Activated naive CD8-positive, alpha-beta T cell (primary cell): ENCODE data around the gene NELFCD.
"Not testable (repeated sequence)": the region's sequence is repeated elsewhere in the genome, so short reads cannot be mapped to it uniquely, and the experiment has no call there.

Experiments used
- H3K27ac Mint-ChIP-seq: one replicate; pipeline ENCODE4 v1.8.0; 2021; ENCODE audit warnings: mixed read lengths
- H3K27me3 Mint-ChIP-seq: one replicate; pipeline ENCODE4 v1.8.0; 2021; ENCODE audit warnings: mixed read lengths
- H3K36me3 Mint-ChIP-seq: one replicate; pipeline ENCODE4 v1.8.0; 2021; ENCODE audit warnings: mixed read lengths
- H3K4me1 Mint-ChIP-seq: one replicate; pipeline ENCODE4 v1.8.0; 2021; ENCODE audit warnings: low read depth, mixed read lengths
- H3K4me3 Mint-ChIP-seq: one replicate; pipeline ENCODE4 v1.8.0; 2021; ENCODE audit warnings: mild to moderate bottlenecking, mixed read lengths
- H3K9me3 Mint-ChIP-seq: one replicate; pipeline ENCODE4 v1.8.0; 2021; ENCODE audit warnings: low read depth, mixed read lengths

Gene NELFCD

DNA sequence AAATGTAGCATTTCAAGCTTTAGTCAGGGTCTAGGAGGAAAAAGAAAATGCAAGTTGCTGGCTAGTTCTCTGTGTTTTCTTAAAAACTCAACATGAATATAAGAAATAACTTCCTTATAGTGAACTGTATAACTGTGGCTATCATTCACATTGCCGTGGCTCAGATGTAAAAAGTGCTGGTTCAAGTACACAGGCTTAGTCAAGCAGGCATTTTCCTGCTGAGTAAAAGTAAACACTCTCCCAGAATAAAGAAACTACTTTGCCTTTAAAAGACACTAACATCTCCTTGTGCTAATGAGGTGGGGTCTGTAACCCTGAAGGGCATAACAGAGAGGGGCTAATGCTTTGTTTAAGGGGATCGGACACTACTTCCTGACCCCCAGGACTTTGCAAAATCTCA, 47.8 kb downstream of the NELFCD start:
- H3K4me3 Mint-ChIP-seq: peak overlapping the region; percentile 93
- H3K4me1 Mint-ChIP-seq: peaks cover 65% of the 10 kb centered on the region
- peak overlapping the region; percentile 55 for H3K27ac Mint-ChIP-seq
- H3K36me3 Mint-ChIP-seq: peaks cover 18% of the 10 kb centered on the region
- H3K27me3 Mint-ChIP-seq: no peaks in the 10 kb centered on the region
- H3K9me3 Mint-ChIP-seq: no peaks in the 10 kb centered on the region

- Mint-ChIP-seq H3K9me3 (no peaks in the 10 kb centered on the region), H3K4me3 (peak overlapping the region; percentile 93), H3K36me3 (peaks cover 25% of the 10 kb centered on the region), H3K27me3 (no peaks in the 10 kb centered on the region), H3K4me1 (peaks cover 63% of the 10 kb centered on the region), H3K27ac (peak overlapping the region; percentile 95)
Observed at GRCh38 chr20:59030911-59031563, 50.0 kb downstream of the NELFCD start.

DNA sequence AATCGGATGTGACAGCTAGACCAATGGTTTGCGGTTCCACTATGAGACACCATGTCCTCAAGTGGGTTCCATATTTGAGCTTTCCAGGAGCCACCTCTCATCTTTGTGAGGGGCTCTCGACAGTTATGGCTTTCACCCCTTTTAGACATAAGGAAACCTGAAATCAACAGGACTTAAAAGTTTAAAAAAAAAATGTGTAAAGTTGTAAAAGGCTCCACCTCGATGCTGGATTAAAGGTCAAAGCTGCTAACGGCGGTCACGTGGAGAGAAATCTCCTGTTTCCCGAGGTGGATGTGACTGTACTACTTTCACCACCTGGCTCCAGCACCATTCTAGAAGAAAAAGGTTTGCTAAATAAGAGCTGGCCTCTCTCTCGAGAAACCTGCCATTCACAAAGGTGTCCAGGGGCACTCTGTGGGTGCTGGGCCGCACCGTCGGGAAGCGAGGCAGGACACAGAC, 50.5 kb downstream of the NELFCD start:
- peak overlapping the region; percentile 93 for H3K4me3 Mint-ChIP-seq
- H3K27ac Mint-ChIP-seq: peak overlapping the region; percentile 95
- H3K4me1 Mint-ChIP-seq: peaks cover 59% of the 10 kb centered on the region
- peaks cover 25% of the 10 kb centered on the region for H3K36me3 Mint-ChIP-seq
- no peaks in the 10 kb centered on the region for H3K27me3 Mint-ChIP-seq
- H3K9me3 Mint-ChIP-seq: no peaks in the 10 kb centered on the region

GRCh38 chr20:59032023-59032712, 51.1 kb downstream of the NELFCD start, which contains the start of gene ATP5F1E:
TSS of gene ATP5F1E (minus strand) at chr20:59032335. CDS start at chr20:59032251, 84 bp downstream.
- H3K9me3 Mint-ChIP-seq: no peaks in the 10 kb centered on the region
- no peaks in the 10 kb centered on the region for H3K27me3 Mint-ChIP-seq
- peak within 1 kb of the TSS; percentile 95 for H3K27ac Mint-ChIP-seq
- peak within 1 kb of the TSS; percentile 93 for H3K4me3 Mint-ChIP-seq
- peaks cover 23% of the 10 kb centered on the region for H3K36me3 Mint-ChIP-seq
- peaks cover 58% of the 10 kb centered on the region for H3K4me1 Mint-ChIP-seq

DNA sequence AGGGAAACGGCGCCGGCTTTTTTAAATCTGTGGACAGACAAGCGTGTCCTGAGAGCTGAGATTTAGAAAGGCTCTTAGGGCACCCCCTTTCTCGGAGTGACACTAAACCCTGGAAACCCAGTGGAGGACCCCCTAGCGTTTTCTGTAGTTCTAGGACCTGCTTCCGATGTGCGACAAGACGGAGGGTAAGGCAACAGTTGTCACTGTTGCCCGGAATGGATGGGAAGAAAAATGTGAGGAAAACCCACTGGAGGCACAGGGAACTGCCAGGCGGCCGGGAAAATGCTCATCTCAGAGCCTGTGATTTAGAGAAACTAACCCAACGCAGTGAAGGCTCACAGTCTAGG, 51.6 kb downstream of the NELFCD start:
- H3K4me3 Mint-ChIP-seq: peak overlapping the region; percentile 86
- no peaks in the 10 kb centered on the region for H3K9me3 Mint-ChIP-seq
- no peaks in the 10 kb centered on the region for H3K27me3 Mint-ChIP-seq
- H3K4me1 Mint-ChIP-seq: peaks cover 56% of the 10 kb centered on the region
- peaks cover 22% of the 10 kb centered on the region for H3K36me3 Mint-ChIP-seq
- H3K27ac Mint-ChIP-seq: peak overlapping the region; percentile 91

GRCh38 chr20:59033093-59033492, 52.0 kb downstream of the NELFCD start:
- Mint-ChIP-seq H3K27me3 (no peaks in the 10 kb centered on the region), H3K9me3 (no peaks in the 10 kb centered on the region), H3K27ac (peak overlapping the region; percentile 91), H3K4me3 (peak overlapping the region; percentile 86), H3K36me3 (peaks cover 20% of the 10 kb centered on the region), H3K4me1 (peaks cover 56% of the 10 kb centered on the region)

DNA sequence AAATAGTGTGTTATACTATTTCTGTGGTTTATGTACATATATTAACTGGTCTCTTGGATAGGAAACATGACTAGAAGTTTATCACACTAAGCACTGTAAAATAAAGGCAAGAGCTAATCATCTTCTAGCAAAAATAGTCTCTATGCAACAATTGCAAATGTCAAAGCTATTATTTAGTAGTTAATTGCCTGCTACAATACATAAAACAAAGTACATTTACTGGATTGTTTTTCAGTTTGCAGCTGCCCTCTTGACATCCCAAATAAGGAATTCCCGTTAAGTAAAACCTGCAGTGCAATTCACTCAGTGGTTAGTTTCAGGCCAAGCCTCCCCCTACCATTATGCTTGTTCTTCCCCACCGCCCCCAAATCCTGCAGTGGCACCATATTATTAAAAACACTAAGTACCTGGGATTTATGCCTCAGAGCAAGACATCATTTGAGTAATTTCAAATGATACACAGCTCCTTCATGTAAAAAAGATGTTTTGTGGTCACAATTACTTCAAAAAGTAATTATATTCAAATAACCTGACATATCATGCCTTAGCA, 52.6 kb downstream of the NELFCD start:
- Mint-ChIP-seq H3K9me3 (no peaks in the 10 kb centered on the region), H3K36me3 (peaks cover 17% of the 10 kb centered on the region), H3K4me3 (peak overlapping the region; percentile 40), H3K4me1 (peaks cover 55% of the 10 kb centered on the region), H3K27ac (no peak overlapping the region), H3K27me3 (no peaks in the 10 kb centered on the region)

GRCh38 chr20:59035381-59035780, 54.3 kb downstream of the NELFCD start:
- Mint-ChIP-seq H3K27ac (peak overlapping the region; percentile 65), H3K4me1 (peaks cover 55% of the 10 kb centered on the region), H3K27me3 (no peaks in the 10 kb centered on the region), H3K4me3 (no peak overlapping the region), H3K36me3 (peaks cover 17% of the 10 kb centered on the region), H3K9me3 (no peaks in the 10 kb centered on the region)

DNA sequence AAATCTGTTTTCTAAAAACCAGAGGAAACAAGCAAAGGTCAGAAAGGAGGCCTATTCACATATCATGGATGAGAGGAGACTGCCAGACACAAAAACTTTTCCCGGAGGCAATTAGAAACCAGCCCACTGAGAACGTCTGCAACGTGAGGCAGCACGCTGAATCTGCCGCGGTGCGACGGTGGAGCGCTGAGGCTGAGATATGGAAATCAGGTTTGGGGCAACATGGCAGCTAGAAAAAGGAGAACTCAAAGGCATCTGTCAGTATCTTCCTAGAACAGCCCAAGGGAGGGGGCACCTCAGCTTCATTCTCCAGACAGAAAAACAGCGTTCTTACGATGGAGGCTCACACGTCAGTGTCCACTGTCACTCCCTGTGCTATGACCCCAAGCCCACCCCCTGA, 56.3 kb downstream of the NELFCD start:
- H3K27ac Mint-ChIP-seq: peak overlapping the region; percentile 13
- peaks cover 20% of the 10 kb centered on the region for H3K36me3 Mint-ChIP-seq
- H3K27me3 Mint-ChIP-seq: no peaks in the 10 kb centered on the region
- H3K9me3 Mint-ChIP-seq: no peaks in the 10 kb centered on the region
- H3K4me3 Mint-ChIP-seq: peak overlapping the region; percentile 10
- peaks cover 55% of the 10 kb centered on the region for H3K4me1 Mint-ChIP-seq

- Mint-ChIP-seq H3K36me3 (peaks cover 18% of the 10 kb centered on the region), H3K27ac (peak overlapping the region; percentile 86), H3K9me3 (no peaks in the 10 kb centered on the region), H3K4me1 (peaks cover 65% of the 10 kb centered on the region), H3K27me3 (no peaks in the 10 kb centered on the region), H3K4me3 (peak overlapping the region; percentile 88)
Observed at GRCh38 chr20:59039233-59039632, 58.2 kb downstream of the NELFCD start.

GRCh38 chr20:59040667-59041066, 59.6 kb downstream of the NELFCD start:
- H3K27ac Mint-ChIP-seq: peak overlapping the region; percentile 84
- H3K36me3 Mint-ChIP-seq: peaks cover 13% of the 10 kb centered on the region

GRCh38 chr20:59041487-59041886, 60.4 kb downstream of the NELFCD start:
- H3K36me3 Mint-ChIP-seq: peaks cover 11% of the 10 kb centered on the region
- not testable (repeated sequence) for H3K27me3 Mint-ChIP-seq, H3K9me3 Mint-ChIP-seq
- peak overlapping the region; percentile 84 for H3K27ac Mint-ChIP-seq
- H3K4me1 Mint-ChIP-seq: peaks cover 62% of the 10 kb centered on the region
- peak overlapping the region; percentile 88 for H3K4me3 Mint-ChIP-seq

More at GRCh38 chr20:59040667-59041066, 59.6 kb downstream of the NELFCD start:
- Mint-ChIP-seq H3K4me1 (peaks cover 66% of the 10 kb centered on the region), H3K9me3 (no peaks in the 10 kb centered on the region), H3K27me3 (no peaks in the 10 kb centered on the region), H3K4me3 (peak overlapping the region; percentile 88)

DNA sequence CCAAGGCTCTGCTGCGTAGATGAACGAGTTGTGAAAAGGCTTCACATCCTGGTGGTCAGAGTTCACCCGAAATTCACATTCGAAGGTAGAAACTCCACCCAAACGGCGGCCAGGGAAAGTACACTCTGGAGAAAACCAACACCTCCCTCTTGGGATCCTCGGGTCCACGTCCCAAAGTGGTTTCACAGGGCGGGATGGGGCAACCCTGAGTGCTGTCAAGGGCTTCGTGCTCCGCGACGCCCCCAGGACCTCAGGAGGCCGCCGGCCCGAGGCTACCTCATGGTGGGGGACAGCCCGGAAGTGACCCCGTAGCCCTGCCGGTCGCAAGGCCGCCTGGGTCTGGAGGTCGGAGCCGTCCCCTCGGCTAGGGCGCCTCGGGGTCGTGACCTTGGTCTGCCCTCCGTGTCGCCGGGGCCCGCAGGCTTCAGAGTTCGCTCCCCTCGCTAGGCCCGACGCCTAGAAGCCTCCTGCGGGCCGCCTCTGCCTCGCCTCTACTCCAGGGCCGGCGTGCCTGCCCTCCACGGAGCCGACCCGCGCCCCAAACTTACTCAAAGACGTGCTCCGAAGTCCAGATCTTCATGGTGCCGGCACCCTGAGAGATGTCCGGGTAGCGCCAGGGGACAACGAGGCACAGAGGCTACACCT, 61.2 kb downstream of the NELFCD start, which contains the start of gene PRELID3B:
Gene PRELID3B (minus strand): TSS at position 636 of the 645 bp plus-strand sequence. CDS start 56 bp downstream, at position 580.
- Mint-ChIP-seq H3K27me3 (no peaks in the 10 kb centered on the region), H3K27ac (peak within 1 kb of the TSS; percentile 94), H3K4me3 (peak within 1 kb of the TSS; percentile 88), H3K36me3 (peaks cover 11% of the 10 kb centered on the region), H3K4me1 (peaks cover 56% of the 10 kb centered on the region), H3K9me3 (no peaks in the 10 kb centered on the region)

DNA sequence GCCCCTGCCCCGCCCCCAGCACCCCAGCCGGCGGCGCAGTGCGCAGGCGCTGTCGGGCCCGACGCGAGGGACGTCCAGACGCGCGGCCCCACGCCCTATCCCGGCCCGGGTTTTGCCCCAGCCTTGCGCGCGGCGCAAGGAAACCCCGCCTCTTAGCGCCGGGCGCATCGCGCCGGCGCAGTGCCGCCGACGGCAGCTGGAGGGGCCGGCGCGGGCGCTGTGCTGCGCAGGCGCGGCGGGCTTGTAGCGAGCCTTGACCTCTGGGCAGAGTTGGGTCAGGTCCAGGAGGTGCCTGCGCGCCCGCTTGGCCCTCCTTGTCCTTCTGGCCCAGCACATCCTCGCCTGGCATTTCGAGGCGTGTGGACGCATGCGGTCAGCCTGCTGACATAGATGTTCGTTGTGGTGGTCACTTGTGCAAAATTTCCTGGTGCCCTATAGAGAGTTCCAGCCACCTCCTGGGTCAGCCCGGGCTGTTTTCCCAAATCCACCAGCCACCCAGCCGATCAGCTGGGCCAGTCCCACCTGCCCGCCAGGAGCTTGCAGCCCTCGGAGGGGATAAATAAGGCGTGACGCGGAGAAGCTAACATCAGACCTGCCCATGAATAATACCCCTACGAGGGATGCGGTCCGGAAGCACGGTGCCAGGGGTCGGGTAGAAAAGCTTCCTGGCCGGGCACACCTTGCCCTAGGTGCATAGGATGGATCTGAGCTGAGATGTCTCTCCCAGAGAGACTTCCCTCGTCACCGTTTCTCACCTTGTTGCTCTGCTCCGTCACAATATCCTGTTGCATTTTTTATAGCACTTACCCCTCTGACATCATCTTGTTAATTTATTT, 62.0 kb downstream of the NELFCD start:
- no peaks in the 10 kb centered on the region for H3K27me3 Mint-ChIP-seq
- H3K36me3 Mint-ChIP-seq: peaks cover 12% of the 10 kb centered on the region
- H3K9me3 Mint-ChIP-seq: no peaks in the 10 kb centered on the region
- H3K4me3 Mint-ChIP-seq: peak overlapping the region; percentile 88
- peaks cover 54% of the 10 kb centered on the region for H3K4me1 Mint-ChIP-seq
- H3K27ac Mint-ChIP-seq: peak overlapping the region; percentile 94
